GM19463 (cell line): ENCODE measurements around the gene FBXO41.

ENCODE experiments used
- ATAC-seq: cut with Tn5 transposase; IDR thresholded peaks from one replicate; pipeline ENCODE4 v1.9.1; 2021; ENCODE audit warnings: mild to moderate bottlenecking, moderate library complexity; ENCODE audit not compliant: unreplicated experiment

Gene FBXO41

GRCh38 chr2:73217826-73218225, 66.5 kb downstream of the FBXO41 start:
- no peak for ATAC-seq

GRCh38 chr2:73217160-73217559, 67.1 kb downstream of the FBXO41 start:
- ATAC-seq: no peak

- no peak for ATAC-seq
These were observed 69.0 kb downstream of the FBXO41 start for GRCh38 chr2:73215254-73215653.

GRCh38 chr2:73214120-73215035, 69.9 kb downstream of the FBXO41 start, which contains the start of gene SMYD5:
SMYD5 (plus strand) TSS chr2:73214245; CDS start chr2:73214267, 22 bp downstream.
- ATAC-seq: peak; percentile 92

GRCh38 chr2:73212448-73213176, 71.7 kb downstream of the FBXO41 start:
- ATAC-seq: peak; percentile 65

GRCh38 chr2:73212098-73212447, 72.2 kb downstream of the FBXO41 start:
- no peak for ATAC-seq

GRCh38 chr2:73210696-73211095, 73.6 kb downstream of the FBXO41 start:
- no peak for ATAC-seq

- no peak for ATAC-seq
These were observed 74.3 kb downstream of the FBXO41 start for GRCh38 chr2:73210019-73210418.

GRCh38 chr2:73208258-73208657, 76.0 kb downstream of the FBXO41 start:
- no peak for ATAC-seq

- no peak for ATAC-seq
These were observed 78.7 kb downstream of the FBXO41 start for GRCh38 chr2:73205611-73206010.
